Keratinocyte (primary cell): ENCODE measurements around the gene VKORC1L1.
"Not testable (repeated sequence)": the region's sequence is repeated elsewhere in the genome, so short reads cannot be mapped to it uniquely, and the experiment has no call there.

Source experiments
- CTCF ChIP-seq, 3 experiments: IDR thresholded peaks in 1 of 3; conservative IDR thresholded peaks in 1 of 3; optimal IDR thresholded peaks in 1 of 3; 2 replicates in 2 of 3; 3 replicates in 1 of 3; pipeline versions ENCODE3 to v1.5.1; 2011; ENCODE audit warnings: low read length in 3 of 3, mild to moderate bottlenecking in 3 of 3, moderate library complexity in 2 of 3, control low read depth in 1 of 3, inconsistent platforms in 1 of 3; ENCODE audit not compliant: insufficient read depth in 2 of 3; ENCODE audit errors: extremely low read depth in 1 of 3
- EZH2 ChIP-seq: IDR thresholded peaks from one replicate; pipeline ENCODE4 v1.6.1; 2012; ENCODE audit warnings: inconsistent platforms, mild to moderate bottlenecking, low read length, moderate library complexity

- not testable (repeated sequence) for TF ChIP-seq CTCF (optimal IDR thresholded peaks at IDR 0.05 in 1 of 3, IDR thresholded peaks at IDR 0.05 in 1 of 3, conservative IDR thresholded peaks at IDR 0.05 in 1 of 3; ENCODE audit: extremely low read depth in 1 of 3, insufficient read depth in 2 of 3, low read length in 3 of 3); EZH2
These were observed 19.4 kb upstream of the VKORC1L1 start for GRCh38 chr7:65853426-65853825.
